AG10803 (cell line): ENCODE results near the gene SREBF1.
A peak's percentile ranks its signal among the peaks of the same experiment; 100 is the strongest.

Experiments
- DNase-seq: peaks from one replicate; pipeline ENCODE4 v3.0.0; 2010; ENCODE audit warnings: low read depth
- H3K4me3 ChIP-seq: 2 replicates; pipeline ENCODE4 v1.5.1; 2011; ENCODE audit warnings: mild to moderate bottlenecking, low read length, control low read depth
- TF ChIP-seq, protein P1 (sequence below): conservative IDR thresholded peaks from 2 replicates; pipeline ENCODE4 v1.5.1; 2011; ENCODE audit warnings: mild to moderate bottlenecking, low read length, control low read depth, inconsistent platforms

The SREBF1 gene

DNA sequence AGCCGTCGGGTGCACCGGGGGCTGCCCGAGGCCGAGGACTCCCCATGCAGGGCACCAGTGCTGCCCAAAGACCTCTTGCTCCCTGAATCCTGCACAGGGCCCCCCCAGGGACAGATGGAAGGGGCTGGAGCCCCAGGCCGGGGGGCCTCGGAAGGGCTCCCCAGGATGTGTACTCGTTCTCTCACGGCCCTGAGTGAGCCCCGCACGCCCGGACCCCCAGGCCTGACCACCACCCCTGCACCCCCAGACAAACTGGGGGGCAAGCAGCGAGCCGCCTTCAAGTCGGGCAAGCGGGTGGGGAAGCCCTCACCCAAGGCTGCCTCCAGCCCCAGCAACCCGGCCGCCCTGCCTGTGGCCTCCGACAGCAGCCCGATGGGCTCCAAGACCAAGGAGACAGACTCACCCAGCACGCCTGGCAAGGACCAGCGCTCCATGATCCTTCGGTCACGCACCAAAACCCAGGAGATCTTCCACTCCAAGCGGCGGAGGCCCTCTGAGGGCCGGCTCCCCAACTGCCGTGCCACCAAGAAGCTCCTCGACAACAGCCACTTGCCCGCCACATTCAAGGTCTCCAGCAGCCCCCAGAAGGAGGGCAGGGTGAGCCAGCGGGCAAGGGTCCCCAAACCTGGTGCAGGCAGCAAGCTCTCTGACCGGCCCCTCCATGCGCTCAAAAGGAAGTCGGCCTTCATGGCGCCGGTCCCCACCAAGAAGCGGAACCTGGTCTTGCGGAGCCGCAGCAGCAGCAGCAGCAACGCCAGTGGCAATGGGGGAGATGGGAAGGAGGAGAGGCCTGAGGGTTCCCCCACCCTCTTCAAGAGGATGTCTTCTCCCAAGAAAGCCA lies 40.6 kb downstream of the SREBF1 start:
- no peak overlapping the region for H3K4me3 ChIP-seq
- DNase-seq, result no peak
- TF ChIP-seq, protein P1, sequence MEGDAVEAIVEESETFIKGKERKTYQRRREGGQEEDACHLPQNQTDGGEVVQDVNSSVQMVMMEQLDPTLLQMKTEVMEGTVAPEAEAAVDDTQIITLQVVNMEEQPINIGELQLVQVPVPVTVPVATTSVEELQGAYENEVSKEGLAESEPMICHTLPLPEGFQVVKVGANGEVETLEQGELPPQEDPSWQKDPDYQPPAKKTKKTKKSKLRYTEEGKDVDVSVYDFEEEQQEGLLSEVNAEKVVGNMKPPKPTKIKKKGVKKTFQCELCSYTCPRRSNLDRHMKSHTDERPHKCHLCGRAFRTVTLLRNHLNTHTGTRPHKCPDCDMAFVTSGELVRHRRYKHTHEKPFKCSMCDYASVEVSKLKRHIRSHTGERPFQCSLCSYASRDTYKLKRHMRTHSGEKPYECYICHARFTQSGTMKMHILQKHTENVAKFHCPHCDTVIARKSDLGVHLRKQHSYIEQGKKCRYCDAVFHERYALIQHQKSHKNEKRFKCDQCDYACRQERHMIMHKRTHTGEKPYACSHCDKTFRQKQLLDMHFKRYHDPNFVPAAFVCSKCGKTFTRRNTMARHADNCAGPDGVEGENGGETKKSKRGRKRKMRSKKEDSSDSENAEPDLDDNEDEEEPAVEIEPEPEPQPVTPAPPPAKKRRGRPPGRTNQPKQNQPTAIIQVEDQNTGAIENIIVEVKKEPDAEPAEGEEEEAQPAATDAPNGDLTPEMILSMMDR, result no peak

DNA sequence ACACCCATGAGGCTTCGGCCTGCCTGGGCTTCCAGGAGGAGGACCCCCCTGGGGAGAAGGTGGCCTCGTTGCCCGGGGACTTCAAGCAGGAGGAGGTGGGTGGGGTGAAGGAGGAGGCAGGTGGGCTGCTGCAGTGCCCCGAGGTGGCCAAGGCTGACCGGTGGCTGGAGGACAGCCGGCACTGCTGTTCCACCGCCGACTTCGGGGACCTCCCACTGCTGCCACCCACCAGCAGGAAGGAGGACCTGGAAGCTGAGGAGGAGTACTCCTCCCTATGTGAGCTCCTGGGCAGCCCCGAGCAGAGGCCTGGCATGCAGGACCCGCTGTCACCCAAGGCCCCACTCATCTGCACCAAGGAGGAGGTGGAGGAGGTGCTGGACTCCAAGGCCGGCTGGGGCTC lies 41.5 kb downstream of the SREBF1 start:
- H3K4me3 ChIP-seq, result no peak overlapping the region
- TF ChIP-seq, protein P1, result no peak
- DNase-seq, result no peak

DNA sequence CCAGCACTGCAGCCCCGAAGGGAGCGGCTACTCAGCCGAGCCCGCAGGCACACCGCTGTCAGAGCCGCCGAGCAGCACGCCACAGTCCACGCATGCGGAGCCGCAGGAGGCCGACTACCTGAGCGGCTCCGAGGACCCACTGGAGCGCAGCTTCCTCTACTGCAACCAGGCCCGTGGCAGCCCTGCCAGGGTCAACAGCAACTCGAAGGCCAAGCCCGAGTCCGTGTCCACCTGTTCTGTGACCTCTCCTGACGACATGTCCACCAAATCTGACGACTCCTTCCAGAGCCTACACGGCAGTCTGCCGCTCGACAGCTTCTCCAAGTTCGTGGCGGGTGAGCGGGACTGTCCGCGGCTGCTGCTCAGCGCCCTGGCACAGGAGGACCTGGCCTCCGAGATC lies 42.4 kb downstream of the SREBF1 start:
- H3K4me3 ChIP-seq, result no peak overlapping the region
- DNase-seq, result no peak
- TF ChIP-seq, protein P1, result no peak

DNA sequence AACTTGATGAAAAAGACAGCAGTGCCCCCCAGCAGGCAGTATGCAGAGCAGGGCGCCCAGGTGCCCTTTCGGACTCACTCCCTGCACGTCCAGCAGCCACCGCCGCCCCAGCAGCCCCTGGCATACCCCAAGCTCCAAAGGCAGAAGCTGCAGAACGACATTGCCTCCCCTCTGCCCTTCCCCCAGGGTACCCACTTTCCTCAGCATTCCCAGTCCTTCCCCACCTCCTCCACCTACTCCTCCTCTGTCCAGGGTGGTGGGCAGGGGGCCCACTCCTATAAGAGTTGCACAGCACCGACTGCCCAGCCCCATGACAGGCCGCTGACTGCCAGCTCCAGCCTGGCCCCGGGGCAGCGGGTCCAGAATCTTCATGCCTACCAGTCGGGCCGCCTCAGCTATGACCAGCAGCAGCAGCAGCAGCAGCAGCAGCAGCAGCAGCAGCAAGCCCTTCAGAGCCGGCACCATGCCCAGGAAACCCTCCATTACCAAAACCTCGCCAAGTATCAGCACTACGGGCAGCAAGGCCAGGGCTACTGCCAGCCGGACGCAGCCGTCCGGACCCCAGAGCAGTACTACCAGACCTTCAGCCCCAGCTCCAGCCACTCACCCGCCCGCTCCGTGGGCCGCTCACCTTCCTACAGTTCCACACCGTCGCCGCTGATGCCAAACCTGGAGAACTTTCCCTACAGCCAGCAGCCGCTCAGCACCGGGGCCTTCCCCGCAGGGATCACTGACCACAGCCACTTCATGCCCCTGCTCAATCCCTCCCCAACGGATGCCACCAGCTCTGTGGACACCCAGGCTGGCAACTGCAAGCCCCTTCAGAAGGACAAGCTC lies 43.2 kb downstream of the SREBF1 start:
- TF ChIP-seq, protein P1, result no peak
- no peak overlapping the region for H3K4me3 ChIP-seq
- no peak for DNase-seq

DNA sequence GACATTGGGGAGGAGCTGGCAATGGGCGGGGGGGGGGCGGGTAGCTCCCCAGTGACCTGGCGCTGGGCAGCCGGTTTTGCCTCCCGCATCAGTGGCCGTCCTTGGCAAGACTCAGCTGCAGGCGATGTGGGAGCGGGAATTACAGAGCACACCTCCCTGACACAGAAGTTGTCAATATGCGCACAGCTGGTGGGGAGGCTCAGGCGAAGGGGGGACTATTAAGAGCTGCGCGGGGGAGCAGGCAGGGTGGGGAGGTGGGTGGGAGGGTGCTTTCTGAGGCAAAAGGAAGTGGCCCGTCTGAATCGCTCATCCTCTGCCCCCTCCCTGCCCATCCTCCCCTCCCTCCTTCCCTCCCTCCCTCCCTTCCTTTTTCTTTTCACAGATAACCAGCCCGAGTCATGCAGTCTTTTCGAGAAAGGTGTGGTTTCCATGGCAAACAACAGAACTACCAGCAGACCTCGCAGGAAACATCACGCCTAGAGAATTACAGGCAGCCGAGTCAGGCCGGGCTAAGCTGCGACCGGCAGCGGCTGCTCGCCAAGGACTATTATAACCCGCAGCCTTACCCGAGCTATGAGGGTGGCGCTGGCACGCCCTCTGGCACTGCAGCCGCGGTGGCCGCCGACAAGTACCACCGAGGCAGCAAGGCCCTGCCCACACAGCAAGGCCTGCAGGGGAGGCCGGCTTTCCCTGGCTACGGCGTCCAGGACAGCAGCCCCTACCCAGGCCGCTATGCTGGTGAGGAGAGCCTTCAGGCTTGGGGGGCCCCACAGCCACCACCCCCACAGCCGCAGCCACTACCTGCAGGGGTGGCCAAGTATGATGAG lies 44.0 kb downstream of the SREBF1 start:
- no peak overlapping the region for H3K4me3 ChIP-seq
- TF ChIP-seq, protein P1, result no peak
- peak; percentile 51 for DNase-seq

DNA sequence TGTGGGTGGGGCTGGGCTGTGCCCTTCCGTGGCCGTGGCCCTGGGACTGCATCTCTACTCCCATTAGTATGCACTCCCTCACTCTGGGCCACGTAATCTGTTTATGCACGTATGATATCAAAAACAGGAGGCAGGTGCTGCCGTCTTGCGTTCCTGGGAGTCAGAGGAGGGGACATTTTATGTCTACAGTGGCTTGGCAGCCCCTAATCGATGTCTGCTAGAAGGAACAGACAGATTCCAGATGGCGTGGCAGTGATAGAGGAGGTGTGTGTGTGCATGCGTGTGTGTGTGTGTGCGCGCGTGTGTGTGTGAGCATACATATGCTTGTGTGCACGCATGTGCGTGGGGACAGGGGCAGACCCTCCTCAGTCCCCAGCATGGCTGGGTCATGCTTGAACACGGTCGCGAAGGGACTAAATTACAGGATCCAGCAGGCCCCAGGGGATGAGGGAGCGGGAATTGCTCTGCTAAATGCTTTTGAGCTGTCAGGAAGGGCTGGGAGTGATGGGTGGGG lies 44.7 kb downstream of the SREBF1 start:
- no peak overlapping the region for H3K4me3 ChIP-seq
- TF ChIP-seq, protein P1, result no peak
- no peak for DNase-seq
